HG03135 (cell line): ENCODE measurements around the gene ZSWIM2.
"Not testable (repeated sequence)": the region's sequence is repeated elsewhere in the genome, so short reads cannot be mapped to it uniquely, and the experiment has no call there.

ENCODE experiments used
- ATAC-seq: cut with Tn5 transposase; IDR thresholded peaks from one replicate; pipeline ENCODE4 v1.9.1; 2021; ENCODE audit warnings: mild to moderate bottlenecking, moderate library complexity; ENCODE audit not compliant: unreplicated experiment

The ZSWIM2 gene

GRCh38 chr2:186848873-186849578, at the start of gene ZSWIM2:
Gene ZSWIM2 (minus strand): TSS chr2:186849170. CDS start chr2:186849130, 40 bp downstream.
- ATAC-seq, result peak; percentile 80

GRCh38 chr2:186896220-186896619, 47.2 kb upstream of the ZSWIM2 start:
- not testable (repeated sequence) for ATAC-seq

- ATAC-seq, result no peak
Observed at GRCh38 chr2:186895451-186895850, 46.5 kb upstream of the ZSWIM2 start.

GRCh38 chr2:186894478-186894877, 45.5 kb upstream of the ZSWIM2 start:
- ATAC-seq, result no peak

GRCh38 chr2:186892821-186893220, 43.9 kb upstream of the ZSWIM2 start:
- no peak for ATAC-seq

- no peak for ATAC-seq
Observed at GRCh38 chr2:186891185-186891621, 42.2 kb upstream of the ZSWIM2 start.

GRCh38 chr2:186889101-186889879, 40.3 kb upstream of the ZSWIM2 start:
- no peak for ATAC-seq

- ATAC-seq, result no peak
Observed at GRCh38 chr2:186887107-186888090, 38.4 kb upstream of the ZSWIM2 start.

GRCh38 chr2:186884587-186884986, 35.6 kb upstream of the ZSWIM2 start:
- ATAC-seq, result no peak

- ATAC-seq, result no peak
Observed at GRCh38 chr2:186883666-186884065, 34.7 kb upstream of the ZSWIM2 start.

GRCh38 chr2:186882511-186883071, 33.6 kb upstream of the ZSWIM2 start:
- ATAC-seq, result no peak

GRCh38 chr2:186881660-186882059, 32.7 kb upstream of the ZSWIM2 start:
- no peak for ATAC-seq

- ATAC-seq, result no peak
Observed at GRCh38 chr2:186879312-186879711, 30.3 kb upstream of the ZSWIM2 start.

GRCh38 chr2:186874713-186875112, 25.7 kb upstream of the ZSWIM2 start:
- ATAC-seq, result no peak

- no peak for ATAC-seq
Observed at GRCh38 chr2:186871881-186872280, 22.9 kb upstream of the ZSWIM2 start.

- no peak for ATAC-seq
Observed at GRCh38 chr2:186868344-186868743, 19.4 kb upstream of the ZSWIM2 start.

GRCh38 chr2:186862869-186863709, 14.1 kb upstream of the ZSWIM2 start:
- ATAC-seq, result peak; percentile 57

GRCh38 chr2:186855216-186855615, 6.2 kb upstream of the ZSWIM2 start:
- no peak for ATAC-seq

GRCh38 chr2:186853951-186854350, 5.0 kb upstream of the ZSWIM2 start:
- ATAC-seq, result no peak

- no peak for ATAC-seq
Observed at GRCh38 chr2:186852508-186852907, 3.5 kb upstream of the ZSWIM2 start.
